K562 (cell line): ENCODE measurements around the gene ANO2. TPM values are rescaled to one million over a fixed set of nuclear protein-coding genes. Genes with fewer than 3 reads are reported as not detected.

Experiments
- ATAC-seq: fragments of 200-7000 bp; cut with Tn5 transposase; 3 replicates; pipeline ENCODE4 v1.9.1; 2020; ENCODE audit warnings: moderate library complexity
- BruUV-seq: library from RNA; stranded (reverse); fragments of 400-500 nt; replicated peaks from 2 replicates; lab custom pipeline; 2021; lab: Mats Ljungman, UMichigan
- CTCF ChIA-PET: fragments of 300-600 bp; formaldehyde crosslinking; extraction: SDS; loops from one replicate; lab custom pipeline; 2021; ENCODE audit warnings: low intra/inter-chr PET ratio; lab: Yijun Ruan, JAX
- POLR2A ChIA-PET: fragments of 300-600, 350-650 bp; sonication (Branson Sonifier 250); formaldehyde crosslinking; extraction: SDS; loops from one replicate; lab custom pipeline; 2021; ENCODE audit warnings: antibody characterized with exemption, inconsistent platforms; lab: Yijun Ruan, JAX
- DNase-seq, 4 experiments: peaks; one replicate each; pipeline versions ENCODE4 v3.0.0 to v3.0.0-alpha.2; 2011 to 2018; ENCODE audit warnings: low spot score in 3 of 4, mixed read lengths in 3 of 4; ENCODE audit errors: extremely low read depth in 1 of 4
- FAIRE-seq: peaks from 2 replicates; lab custom pipeline; 2011; peaks lifted over from hg19 to GRCh38; lab: Jason Lieb, UNC
- H2AFZ ChIP-seq: 2 replicates; pipeline ENCODE4 v1.6.0; 2011; ENCODE audit warnings: low read depth, low read length, control low read depth, inconsistent platforms
- H3K27ac ChIP-seq: fragments of 200-600 bp; 3 replicates; pipeline ENCODE4 v1.8.0; 2011; ENCODE audit warnings: low read depth, mild to moderate bottlenecking, control low read depth, inconsistent platforms, low read length, moderate library complexity, mixed read lengths; ENCODE audit errors: extremely low read depth
- H3K27me3 ChIP-seq, 2 experiments: fragments of 300-600 bp in 1 of 2; 2 replicates in 1 of 2; 3 replicates in 1 of 2; pipeline versions ENCODE4 v1.6.0 to v1.8.0; 2011; ENCODE audit warnings: inconsistent platforms in 2 of 2, low read length in 2 of 2, mild to moderate bottlenecking in 1 of 2, mixed read lengths in 1 of 2, moderate library complexity in 1 of 2; ENCODE audit not compliant: control insufficient read depth in 2 of 2, insufficient read depth in 2 of 2
- H3K36me3 ChIP-seq: fragments of 300-600 bp; 3 replicates; pipeline ENCODE4 v1.8.0; 2011; ENCODE audit warnings: mild to moderate bottlenecking, low read length, inconsistent platforms; ENCODE audit not compliant: control insufficient read depth, insufficient read depth
- H3K4me1 ChIP-seq, 2 experiments: fragments of 200-600 bp in 1 of 2; replicated peaks in 1 of 2; 2 replicates in 1 of 2; 3 replicates in 1 of 2; pipeline versions ENCODE4 v1.5.1 to v1.8.0; 2011; ENCODE audit warnings: inconsistent platforms in 2 of 2, low read length in 2 of 2, mild to moderate bottlenecking in 1 of 2, mixed read lengths in 1 of 2, moderate library complexity in 1 of 2; ENCODE audit not compliant: control insufficient read depth in 2 of 2, insufficient read depth in 2 of 2
- H3K4me2 ChIP-seq: 2 replicates; pipeline ENCODE4 v1.6.1; 2011; ENCODE audit warnings: low read length, control low read depth, inconsistent platforms, mixed read lengths; ENCODE audit not compliant: insufficient read depth
- H3K4me3 ChIP-seq: fragments of 200-600 bp; sonication (generic), shearing (Covaris generic); 2 replicates; pipeline ENCODE4 v1.5.1; 2016; ENCODE audit warnings: control low read depth, inconsistent platforms
- H3K79me2 ChIP-seq: fragments of 200-600 bp; 3 replicates; pipeline ENCODE4 v1.8.0; 2011; ENCODE audit warnings: low read length, inconsistent platforms; ENCODE audit not compliant: control insufficient read depth, insufficient read depth
- H3K9ac ChIP-seq, 2 experiments: 2 replicates each; pipeline versions ENCODE4 v1.6.0 to v1.6.1; 2011; ENCODE audit warnings: low read depth in 2 of 2, low read length in 2 of 2, control low read depth in 1 of 2, inconsistent platforms in 1 of 2, mild to moderate bottlenecking in 1 of 2, mixed read lengths in 1 of 2; ENCODE audit not compliant: insufficient read depth in 1 of 2
- H3K9me1 ChIP-seq: one replicate; pipeline ENCODE4 v1.6.0; 2011; ENCODE audit warnings: inconsistent platforms, mild to moderate bottlenecking, low read length, moderate library complexity; ENCODE audit not compliant: control insufficient read depth, insufficient read depth
- H3K9me3 ChIP-seq: replicated peaks from 2 replicates; pipeline ENCODE4 v1.5.1; 2011; ENCODE audit warnings: low read depth, low read length, inconsistent platforms; ENCODE audit not compliant: control insufficient read depth, insufficient read depth
- H4K20me1 ChIP-seq: replicated peaks from 2 replicates; pipeline ENCODE4 v1.6.1; 2011; ENCODE audit warnings: low read length, inconsistent platforms, mixed read lengths; ENCODE audit not compliant: control insufficient read depth, insufficient read depth
- FOSL1 ChIP-seq: fragments of 200-800 bp; sonication (Bioruptor generic); conservative IDR thresholded peaks from 2 replicates; pipeline ENCODE4 v1.6.1; 2016; ENCODE audit warnings: missing genetic modification characterization, missing compliant biosample characterization
- GTF2A2 ChIP-seq: IDR thresholded peaks from 2 replicates; pipeline ENCODE4 v1.6.1; 2016; ENCODE audit warnings: mild to moderate bottlenecking, missing genetic modification characterization, missing compliant biosample characterization
- HES1 ChIP-seq: fragments of 450-650 bp; IDR thresholded peaks from 2 replicates; pipeline ENCODE4 v1.6.1; 2016; ENCODE audit warnings: low read depth, mild to moderate bottlenecking, moderate library complexity
- HMG20A ChIP-seq: fragments of 450-650 bp; formaldehyde crosslinking; conservative IDR thresholded peaks from 2 replicates; pipeline ENCODE4 v1.4.0; 2020; ENCODE audit warnings: mild to moderate bottlenecking, mixed read lengths
- SIN3A ChIP-seq, 2 experiments: fragments of 150-350 bp in 1 of 2; IDR thresholded peaks; 2 replicates each; pipeline ENCODE4 v1.6.1; 2011 to 2016; ENCODE audit warnings: borderline replicate concordance in 2 of 2, low read depth in 2 of 2, low read length in 2 of 2, mild to moderate bottlenecking in 2 of 2, moderate library complexity in 2 of 2; ENCODE audit not compliant: control insufficient read depth in 1 of 2
- SNIP1 ChIP-seq: fragments of 450-650 bp; IDR thresholded peaks from 2 replicates; pipeline ENCODE4 v1.7.1; 2017; ENCODE audit warnings: low read depth, mild to moderate bottlenecking
- TRIM25 ChIP-seq: fragments of 450-650 bp; IDR thresholded peaks from 2 replicates; pipeline ENCODE4 v1.7.0; 2016; ENCODE audit warnings: borderline replicate concordance
- USF2 ChIP-seq: sonication (generic); formaldehyde crosslinking; IDR thresholded peaks from 2 replicates; pipeline ENCODE4 v1.5.0; 2020; ENCODE audit warnings: missing genetic modification reagents
- in situ Hi-C: fragments of 300-500 bp; cut with MboI; formaldehyde crosslinking; loops from 4 replicates; pipeline ENCODE4 v1.15.0; 2018; ENCODE audit warnings: inconsistent platforms, mixed read lengths
- intact Hi-C: fragments of 100-400 bp; cut with micrococcal nuclease; formaldehyde crosslinking; loops from 2 replicates; pipeline ENCODE4 v1.14.2; 2022
- polyA plus RNA-seq, 8 experiments: library from polyadenylated mRNA; depleted of rRNA in 4 of 8; stranded (reverse) in 5 of 8; unstranded in 3 of 8; fragments of >200 nt; fragmentation: Nextera tagmentation in 2 of 8; fragmentation: Illumina TruSeq in 1 of 8; extraction: Ambion mirVana in 2 of 8; extraction: Trizol in 1 of 8; gene quantifications; 2 replicates each; pipeline versions ENCODE4 v1.2.1 to v1.2.3, GENCODE V29; 2011 to 2014; ENCODE audit warnings: inconsistent platforms in 1 of 8, missing spikeins in 1 of 8
- total RNA-seq, 7 experiments: library from RNA; depleted of rRNA in 6 of 7; stranded (reverse); fragments of >200 nt in 6 of 7; fragmentation: Illumina TruSeq in 2 of 7; extraction: Trizol in 2 of 7; gene quantifications; 2 replicates each; pipeline versions ENCODE4 v1.2.1 to v1.2.3, GENCODE V29; 2011 to 2021; ENCODE audit warnings: low replicate concordance in 1 of 7
- TF ChIP-seq, protein P1 (sequence below): sonication (generic); formaldehyde crosslinking; IDR thresholded peaks from 2 replicates; pipeline ENCODE4 v1.8.0; 2023; ENCODE audit warnings: missing genetic modification reagents, mild to moderate bottlenecking, borderline replicate concordance

ANO2 gene
- total and polyA plus RNA-seq, 9 of the 15 experiments (the other 6 are each of a cell fraction or from before 2014, with no cell fraction given) = 0.64 TPM; not detected in 8

GRCh38 chr12:5599378-5599777, 345.7 kb downstream of the ANO2 start (continued):
- TF ChIP-seq, protein P1, sequence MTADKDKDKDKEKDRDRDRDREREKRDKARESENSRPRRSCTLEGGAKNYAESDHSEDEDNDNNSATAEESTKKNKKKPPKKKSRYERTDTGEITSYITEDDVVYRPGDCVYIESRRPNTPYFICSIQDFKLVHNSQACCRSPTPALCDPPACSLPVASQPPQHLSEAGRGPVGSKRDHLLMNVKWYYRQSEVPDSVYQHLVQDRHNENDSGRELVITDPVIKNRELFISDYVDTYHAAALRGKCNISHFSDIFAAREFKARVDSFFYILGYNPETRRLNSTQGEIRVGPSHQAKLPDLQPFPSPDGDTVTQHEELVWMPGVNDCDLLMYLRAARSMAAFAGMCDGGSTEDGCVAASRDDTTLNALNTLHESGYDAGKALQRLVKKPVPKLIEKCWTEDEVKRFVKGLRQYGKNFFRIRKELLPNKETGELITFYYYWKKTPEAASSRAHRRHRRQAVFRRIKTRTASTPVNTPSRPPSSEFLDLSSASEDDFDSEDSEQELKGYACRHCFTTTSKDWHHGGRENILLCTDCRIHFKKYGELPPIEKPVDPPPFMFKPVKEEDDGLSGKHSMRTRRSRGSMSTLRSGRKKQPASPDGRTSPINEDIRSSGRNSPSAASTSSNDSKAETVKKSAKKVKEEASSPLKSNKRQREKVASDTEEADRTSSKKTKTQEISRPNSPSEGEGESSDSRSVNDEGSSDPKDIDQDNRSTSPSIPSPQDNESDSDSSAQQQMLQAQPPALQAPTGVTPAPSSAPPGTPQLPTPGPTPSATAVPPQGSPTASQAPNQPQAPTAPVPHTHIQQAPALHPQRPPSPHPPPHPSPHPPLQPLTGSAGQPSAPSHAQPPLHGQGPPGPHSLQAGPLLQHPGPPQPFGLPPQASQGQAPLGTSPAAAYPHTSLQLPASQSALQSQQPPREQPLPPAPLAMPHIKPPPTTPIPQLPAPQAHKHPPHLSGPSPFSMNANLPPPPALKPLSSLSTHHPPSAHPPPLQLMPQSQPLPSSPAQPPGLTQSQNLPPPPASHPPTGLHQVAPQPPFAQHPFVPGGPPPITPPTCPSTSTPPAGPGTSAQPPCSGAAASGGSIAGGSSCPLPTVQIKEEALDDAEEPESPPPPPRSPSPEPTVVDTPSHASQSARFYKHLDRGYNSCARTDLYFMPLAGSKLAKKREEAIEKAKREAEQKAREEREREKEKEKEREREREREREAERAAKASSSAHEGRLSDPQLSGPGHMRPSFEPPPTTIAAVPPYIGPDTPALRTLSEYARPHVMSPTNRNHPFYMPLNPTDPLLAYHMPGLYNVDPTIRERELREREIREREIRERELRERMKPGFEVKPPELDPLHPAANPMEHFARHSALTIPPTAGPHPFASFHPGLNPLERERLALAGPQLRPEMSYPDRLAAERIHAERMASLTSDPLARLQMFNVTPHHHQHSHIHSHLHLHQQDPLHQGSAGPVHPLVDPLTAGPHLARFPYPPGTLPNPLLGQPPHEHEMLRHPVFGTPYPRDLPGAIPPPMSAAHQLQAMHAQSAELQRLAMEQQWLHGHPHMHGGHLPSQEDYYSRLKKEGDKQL (CRISPR knock-in tag) = no peak
- TF ChIP-seq HES1 (no peak), FOSL1 (tag) (no peak)

DNA sequence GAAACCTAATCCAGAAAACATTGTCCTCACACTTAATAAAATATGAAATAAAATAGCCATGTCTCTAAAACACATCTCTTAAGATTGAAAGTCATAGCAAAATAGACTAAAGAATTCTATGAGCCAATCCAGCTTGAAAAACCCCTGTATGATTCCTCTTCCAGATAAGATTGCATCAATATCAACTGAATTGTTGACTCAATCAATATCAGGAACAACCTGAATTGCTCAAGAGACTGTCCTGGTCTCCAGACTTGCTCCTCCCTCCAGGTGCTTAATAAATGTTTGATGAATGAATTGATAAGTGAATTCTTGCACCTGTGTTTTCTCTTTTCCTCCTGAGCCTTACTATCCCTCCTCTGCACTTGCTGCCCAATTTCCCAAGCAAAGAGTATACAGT, 351.1 kb downstream of the ANO2 start:
- Histone ChIP-seq H3K36me3 (no peaks in the 10 kb centered on the region), H3K4me3 (no peak overlapping the region), H3K27ac (no peak overlapping the region), H3K9me1 (no peaks in the 10 kb centered on the region), H4K20me1 (no peaks in the 10 kb centered on the region), H3K9ac (no peak overlapping the region), H3K79me2 (no peaks in the 10 kb centered on the region), H3K27me3 (peaks cover 3 to 16% of the 10 kb centered on the region in 2 experiments; a peak in 1 of 5 replicates), H3K4me2 (no peak overlapping the region), H3K4me1 (no peaks in the 10 kb centered on the region; a peak in 1 of 5 replicates), H2AFZ (no peak overlapping the region), H3K9me3 (no peaks in the 10 kb centered on the region)
- DNase-seq (no peak), FAIRE-seq (no peak), ATAC-seq (no peak)
- TF ChIP-seq SIN3A (IDR thresholded peaks at IDR 0.05; ENCODE audit: borderline replicate concordance in 2 of 2, control insufficient read depth in 1 of 2, low read depth in 2 of 2, low read length in 2 of 2) (no peak), USF2 (CRISPR knock-in tag) (no peak), TRIM25 (no peak), SNIP1 (no peak), GTF2A2 (no peak), HMG20A (no peak)
- intact Hi-C loops (no loop called here), in situ Hi-C loops (no loop called here)
- BruUV-seq = no TSS peak
- ChIA-PET POLR2A (no interaction called here), CTCF (no interaction called here)
